Memory B cell (primary cell): ENCODE data around the gene CCSER2.
"Not testable (repeated sequence)": the region's sequence is repeated elsewhere in the genome, so short reads cannot be mapped to it uniquely, and the experiment has no call there.

Source experiments
- ATAC-seq: fragments of 150-1000 bp; cut with Tn5 transposase; 2 replicates; pipeline ENCODE4 v1.10.0; 2021; ENCODE audit warnings: low read depth, mild to moderate bottlenecking, moderate library complexity
- DNase-seq, 2 donors: peaks; one replicate each; pipeline ENCODE4 v3.0.0; 2022; ENCODE audit warnings: low spot score in 2 of 2
- H3K27ac Mint-ChIP-seq: one replicate; pipeline ENCODE4 v1.8.0; 2022; ENCODE audit warnings: mild to moderate bottlenecking, moderate library complexity, mixed read lengths
- H3K27me3 Mint-ChIP-seq: one replicate; pipeline ENCODE4 v1.8.0; 2022; ENCODE audit warnings: mixed read lengths
- H3K36me3 Mint-ChIP-seq: one replicate; pipeline ENCODE4 v1.8.0; 2022; ENCODE audit warnings: mild to moderate bottlenecking, mixed read lengths
- H3K4me1 Mint-ChIP-seq: one replicate; pipeline ENCODE4 v1.8.0; 2022; ENCODE audit warnings: mixed read lengths
- H3K4me3 Mint-ChIP-seq: one replicate; pipeline ENCODE4 v1.8.0; 2022; ENCODE audit warnings: mild to moderate bottlenecking, moderate library complexity, mixed read lengths
- H3K9me3 Mint-ChIP-seq: one replicate; pipeline ENCODE4 v1.8.0; 2022; ENCODE audit warnings: mixed read lengths

Gene CCSER2

GRCh38 chr10:84347575-84348002 is 19.2 kb downstream of the CCSER2 start:
- not testable (repeated sequence) for ATAC-seq, H3K27me3 Mint-ChIP-seq
- peaks cover 24% of the 10 kb centered on the region for H3K4me1 Mint-ChIP-seq

GRCh38 chr10:84348447-84348846 is 20.1 kb downstream of the CCSER2 start:
- Mint-ChIP-seq H3K36me3 (peaks cover 5% of the 10 kb centered on the region), H3K4me1 (peaks cover 23% of the 10 kb centered on the region), H3K9me3 (no peaks in the 10 kb centered on the region), H3K27ac (no peak overlapping the region), H3K4me3 (no peak overlapping the region), H3K27me3 (no peaks in the 10 kb centered on the region)
- no peak for DNase-seq
- no peak for ATAC-seq

More at GRCh38 chr10:84347575-84348002, 19.2 kb downstream of the CCSER2 start:
- H3K27ac Mint-ChIP-seq, H3K4me3 Mint-ChIP-seq, H3K9me3 Mint-ChIP-seq, H3K36me3 Mint-ChIP-seq, DNase-seq: not testable (repeated sequence)

- no peak for ATAC-seq
- H3K4me1 Mint-ChIP-seq: peaks cover 21% of the 10 kb centered on the region
- H3K4me3 Mint-ChIP-seq: no peak overlapping the region
- H3K9me3 Mint-ChIP-seq: no peaks in the 10 kb centered on the region
- no peak for DNase-seq
- no peaks in the 10 kb centered on the region for H3K27me3 Mint-ChIP-seq
- H3K27ac Mint-ChIP-seq: no peak overlapping the region
- H3K36me3 Mint-ChIP-seq: peaks cover 5% of the 10 kb centered on the region
These were observed 20.5 kb downstream of the CCSER2 start for GRCh38 chr10:84348860-84349259.

- Mint-ChIP-seq H3K9me3 (no peaks in the 10 kb centered on the region), H3K36me3 (peaks cover 4% of the 10 kb centered on the region), H3K27me3 (no peaks in the 10 kb centered on the region), H3K27ac (no peak overlapping the region), H3K4me3 (no peak overlapping the region), H3K4me1 (peaks cover 25% of the 10 kb centered on the region)
- ATAC-seq (peak; percentile 85), DNase-seq (peak; percentile 36 to 41)
These were observed 24.0 kb downstream of the CCSER2 start for GRCh38 chr10:84352251-84352842.

- peaks cover 30% of the 10 kb centered on the region for H3K4me1 Mint-ChIP-seq
- no peaks in the 10 kb centered on the region for H3K9me3 Mint-ChIP-seq
- H3K4me3 Mint-ChIP-seq: no peak overlapping the region
- ATAC-seq: no peak
- peaks cover 3% of the 10 kb centered on the region for H3K36me3 Mint-ChIP-seq
- H3K27me3 Mint-ChIP-seq: no peaks in the 10 kb centered on the region
- no peak overlapping the region for H3K27ac Mint-ChIP-seq
- no peak for DNase-seq
These were observed 24.8 kb downstream of the CCSER2 start for GRCh38 chr10:84353052-84353803.

GRCh38 chr10:84354623-84355022 is 26.2 kb downstream of the CCSER2 start:
- no peak overlapping the region for H3K4me3 Mint-ChIP-seq
- peaks cover 2% of the 10 kb centered on the region for H3K36me3 Mint-ChIP-seq
- peaks cover 38% of the 10 kb centered on the region for H3K4me1 Mint-ChIP-seq
- no peaks in the 10 kb centered on the region for H3K9me3 Mint-ChIP-seq
- no peak overlapping the region for H3K27ac Mint-ChIP-seq
- ATAC-seq: no peak
- DNase-seq: no peak
- H3K27me3 Mint-ChIP-seq: no peaks in the 10 kb centered on the region

GRCh38 chr10:84355106-84355505 is 26.7 kb downstream of the CCSER2 start:
- Mint-ChIP-seq H3K4me1 (peaks cover 38% of the 10 kb centered on the region), H3K27me3 (no peaks in the 10 kb centered on the region), H3K27ac (no peak overlapping the region), H3K9me3 (no peaks in the 10 kb centered on the region), H3K4me3 (no peak overlapping the region), H3K36me3 (peaks cover 2% of the 10 kb centered on the region)
- ATAC-seq (no peak), DNase-seq (no peak)

GRCh38 chr10:84356928-84357327 is 28.5 kb downstream of the CCSER2 start:
- Mint-ChIP-seq H3K4me1 (peaks cover 45% of the 10 kb centered on the region), H3K27me3 (no peaks in the 10 kb centered on the region), H3K27ac (no peak overlapping the region), H3K4me3 (no peak overlapping the region), H3K36me3 (peaks cover 2% of the 10 kb centered on the region), H3K9me3 (no peaks in the 10 kb centered on the region)
- ATAC-seq (no peak), DNase-seq (no peak)

- Mint-ChIP-seq H3K27ac (no peak overlapping the region), H3K4me1 (peaks cover 42% of the 10 kb centered on the region), H3K27me3 (no peaks in the 10 kb centered on the region), H3K4me3 (no peak overlapping the region), H3K9me3 (no peaks in the 10 kb centered on the region), H3K36me3 (peaks cover 5% of the 10 kb centered on the region)
- ATAC-seq (no peak), DNase-seq (no peak)
These were observed 30.4 kb downstream of the CCSER2 start for GRCh38 chr10:84358743-84359142.

- DNase-seq: no peak
- H3K27me3 Mint-ChIP-seq: no peaks in the 10 kb centered on the region
- H3K36me3 Mint-ChIP-seq: peaks cover 3% of the 10 kb centered on the region
- ATAC-seq: no peak
- peaks cover 32% of the 10 kb centered on the region for H3K4me1 Mint-ChIP-seq
- peak overlapping the region; percentile 57 for H3K27ac Mint-ChIP-seq
- H3K4me3 Mint-ChIP-seq: no peak overlapping the region
- no peaks in the 10 kb centered on the region for H3K9me3 Mint-ChIP-seq
These were observed 32.4 kb downstream of the CCSER2 start for GRCh38 chr10:84360637-84361365.

- Mint-ChIP-seq H3K4me3 (no peak overlapping the region), H3K27me3 (no peaks in the 10 kb centered on the region), H3K9me3 (peaks cover 2% of the 10 kb centered on the region), H3K27ac (no peak overlapping the region), H3K36me3 (peaks cover 7% of the 10 kb centered on the region), H3K4me1 (peaks cover 25% of the 10 kb centered on the region)
- ATAC-seq (no peak), DNase-seq (no peak)
These were observed 37.0 kb downstream of the CCSER2 start for GRCh38 chr10:84365335-84365881.

GRCh38 chr10:84366041-84366440 is 37.7 kb downstream of the CCSER2 start:
- ATAC-seq: no peak
- H3K36me3 Mint-ChIP-seq: peaks cover 8% of the 10 kb centered on the region
- H3K4me3 Mint-ChIP-seq: no peak overlapping the region
- peaks cover 19% of the 10 kb centered on the region for H3K4me1 Mint-ChIP-seq
- peak overlapping the region; percentile 16 for H3K27ac Mint-ChIP-seq
- H3K9me3 Mint-ChIP-seq: peaks cover 2% of the 10 kb centered on the region
- no peak for DNase-seq
- no peaks in the 10 kb centered on the region for H3K27me3 Mint-ChIP-seq

- no peak overlapping the region for H3K4me3 Mint-ChIP-seq
- peaks cover 12% of the 10 kb centered on the region for H3K4me1 Mint-ChIP-seq
- H3K27ac Mint-ChIP-seq: no peak overlapping the region
- DNase-seq: no peak
- H3K36me3 Mint-ChIP-seq: peaks cover 14% of the 10 kb centered on the region
- H3K9me3 Mint-ChIP-seq: peaks cover 2% of the 10 kb centered on the region
- no peak for ATAC-seq
- H3K27me3 Mint-ChIP-seq: no peaks in the 10 kb centered on the region
These were observed 38.9 kb downstream of the CCSER2 start for GRCh38 chr10:84367256-84367655.

GRCh38 chr10:84368828-84369227 is 40.4 kb downstream of the CCSER2 start:
- H3K9me3 Mint-ChIP-seq: peaks cover 2% of the 10 kb centered on the region
- peaks cover 11% of the 10 kb centered on the region for H3K36me3 Mint-ChIP-seq
- DNase-seq (no peak), ATAC-seq (no peak)
- no peaks in the 10 kb centered on the region for H3K27me3 Mint-ChIP-seq
- H3K4me1 Mint-ChIP-seq: peaks cover 10% of the 10 kb centered on the region
- H3K4me3 Mint-ChIP-seq: no peak overlapping the region
- H3K27ac Mint-ChIP-seq: no peak overlapping the region
